GM18511 (cell line): ENCODE data around the gene IL1RL2.

Experiments used
- ATAC-seq: cut with Tn5 transposase; IDR thresholded peaks from one replicate; pipeline ENCODE4 v1.9.1; 2021; ENCODE audit warnings: mild to moderate bottlenecking, moderate library complexity; ENCODE audit not compliant: unreplicated experiment

Gene IL1RL2

GRCh38 chr2:102193074-102193473, 6.3 kb downstream of the IL1RL2 start:
- ATAC-seq: no peak

GRCh38 chr2:102194609-102195268, 7.9 kb downstream of the IL1RL2 start:
- ATAC-seq: no peak

- ATAC-seq: no peak
Measured at GRCh38 chr2:102197389-102198137, 10.7 kb downstream of the IL1RL2 start.

- no peak for ATAC-seq
Measured at GRCh38 chr2:102200539-102200938, 13.7 kb downstream of the IL1RL2 start.

- no peak for ATAC-seq
Measured at GRCh38 chr2:102204638-102205037, 17.8 kb downstream of the IL1RL2 start.

GRCh38 chr2:102206666-102207341, 20.0 kb downstream of the IL1RL2 start:
- no peak for ATAC-seq

- ATAC-seq: no peak
Measured at GRCh38 chr2:102208774-102209173, 22.0 kb downstream of the IL1RL2 start.

- no peak for ATAC-seq
Measured at GRCh38 chr2:102209474-102209873, 22.7 kb downstream of the IL1RL2 start.

GRCh38 chr2:102217032-102217431, 30.2 kb downstream of the IL1RL2 start:
- no peak for ATAC-seq

GRCh38 chr2:102224824-102225739, 38.3 kb downstream of the IL1RL2 start:
- ATAC-seq: no peak

- ATAC-seq: no peak
Measured at GRCh38 chr2:102226171-102226570, 39.3 kb downstream of the IL1RL2 start.

- no peak for ATAC-seq
Measured at GRCh38 chr2:102226612-102227391, 40.0 kb downstream of the IL1RL2 start.

GRCh38 chr2:102229141-102229769, 42.4 kb downstream of the IL1RL2 start:
- no peak for ATAC-seq

GRCh38 chr2:102230410-102230909, 43.6 kb downstream of the IL1RL2 start:
- no peak for ATAC-seq

- no peak for ATAC-seq
Measured at GRCh38 chr2:102233132-102233884, 46.5 kb downstream of the IL1RL2 start.

GRCh38 chr2:102235042-102235473, 48.2 kb downstream of the IL1RL2 start:
- no peak for ATAC-seq

GRCh38 chr2:102235491-102235890, 48.7 kb downstream of the IL1RL2 start:
- ATAC-seq: no peak

GRCh38 chr2:102236132-102236531, 49.3 kb downstream of the IL1RL2 start:
- no peak for ATAC-seq

- ATAC-seq: no peak
Measured at GRCh38 chr2:102237176-102237575, 50.4 kb downstream of the IL1RL2 start.
